ENCODE results near the gene ONECUT3. TPM values are rescaled to one million over a fixed set of nuclear protein-coding genes. Genes with fewer than 3 reads are reported as not detected.
"Not testable (repeated sequence)": the region's sequence is repeated elsewhere in the genome, so short reads cannot be mapped to it uniquely, and the experiment has no call there.

ONECUT3 gene
- 0.04 TPM for polyA plus RNA-seq (ENCODE audit: insufficient read length)

GRCh38 chr19:1752757-1753728 is at the start of gene ONECUT3:
ONECUT3 (plus strand) TSS chr19:1753506; CDS start chr19:1753663, 157 bp downstream.
- no peak for DNase-seq (ENCODE audit: low read depth)

- DNase-seq (ENCODE audit: low read depth), result no peak
Measured at GRCh38 chr19:1704339-1704738, 49.0 kb upstream of the ONECUT3 start.

- DNase-seq (ENCODE audit: low read depth), result no peak
Measured at GRCh38 chr19:1705367-1705766, 47.9 kb upstream of the ONECUT3 start.

- DNase-seq (ENCODE audit: low read depth), result not testable (repeated sequence)
Measured at GRCh38 chr19:1706646-1707045, 46.7 kb upstream of the ONECUT3 start.

GRCh38 chr19:1707240-1707639 is 46.1 kb upstream of the ONECUT3 start:
- no peak for DNase-seq (ENCODE audit: low read depth)

GRCh38 chr19:1713170-1713569 is 40.1 kb upstream of the ONECUT3 start:
- DNase-seq (ENCODE audit: low read depth), result no peak

GRCh38 chr19:1715540-1715939 is 37.8 kb upstream of the ONECUT3 start:
- DNase-seq (ENCODE audit: low read depth), result no peak

GRCh38 chr19:1717200-1717969 is 35.9 kb upstream of the ONECUT3 start:
- no peak for DNase-seq (ENCODE audit: low read depth)

GRCh38 chr19:1717970-1718264 is 35.4 kb upstream of the ONECUT3 start:
- DNase-seq (ENCODE audit: low read depth), result no peak

GRCh38 chr19:1718420-1719291 is 34.6 kb upstream of the ONECUT3 start:
- no peak for DNase-seq (ENCODE audit: low read depth)

- DNase-seq (ENCODE audit: low read depth), result no peak
Measured at GRCh38 chr19:1719519-1719918, 33.8 kb upstream of the ONECUT3 start.

- no peak for DNase-seq (ENCODE audit: low read depth)
Measured at GRCh38 chr19:1720237-1720636, 33.1 kb upstream of the ONECUT3 start.

- DNase-seq (ENCODE audit: low read depth), result no peak
Measured at GRCh38 chr19:1725100-1726064, 27.9 kb upstream of the ONECUT3 start.

- no peak for DNase-seq (ENCODE audit: low read depth)
Measured at GRCh38 chr19:1728816-1729567, 24.3 kb upstream of the ONECUT3 start.

- no peak for DNase-seq (ENCODE audit: low read depth)
Measured at GRCh38 chr19:1729568-1729925, 23.8 kb upstream of the ONECUT3 start.

GRCh38 chr19:1730157-1730556 is 23.1 kb upstream of the ONECUT3 start:
- no peak for DNase-seq (ENCODE audit: low read depth)

GRCh38 chr19:1734321-1734966 is 18.9 kb upstream of the ONECUT3 start:
- DNase-seq (ENCODE audit: low read depth), result no peak

GRCh38 chr19:1736280-1736679 is 17.0 kb upstream of the ONECUT3 start:
- DNase-seq (ENCODE audit: low read depth), result no peak

- no peak for DNase-seq (ENCODE audit: low read depth)
Measured at GRCh38 chr19:1736927-1737326, 16.4 kb upstream of the ONECUT3 start.
